HAP-1 (cell line): ENCODE measurements around the gene GPC3.
"Not testable (repeated sequence)": the region's sequence is repeated elsewhere in the genome, so short reads cannot be mapped to it uniquely, and the experiment has no call there.

ENCODE experiments used
- DNase-seq, 2 experiments: peaks; one replicate each; pipeline ENCODE4 v3.0.0-alpha.2; 2016 to 2020; ENCODE audit warnings: low spot score in 2 of 2
- H3K27me3 ChIP-seq: fragments of 250-450 bp; sonication (Bioruptor Pico); 2 replicates; pipeline ENCODE4 v1.5.1; 2020; ENCODE audit warnings: low read depth, mild to moderate bottlenecking, moderate library complexity
- H3K36me3 ChIP-seq: fragments of 250-450 bp; sonication (Bioruptor Pico); replicated peaks from 2 replicates; pipeline ENCODE4 v1.5.1; 2020; ENCODE audit warnings: mild to moderate bottlenecking
- H3K4me1 ChIP-seq: fragments of 250-450 bp; sonication (Bioruptor Pico); 2 replicates; pipeline ENCODE4 v1.5.1; 2020; ENCODE audit warnings: mild to moderate bottlenecking
- H3K4me3 ChIP-seq: fragments of 250-450 bp; sonication (Bioruptor Pico); 2 replicates; pipeline ENCODE4 v1.5.1; 2020; ENCODE audit warnings: mild to moderate bottlenecking, moderate library complexity
- H3K9me3 ChIP-seq: fragments of 250-450 bp; sonication (Bioruptor Pico); 2 replicates; pipeline ENCODE4 v1.5.1; 2020; ENCODE audit warnings: mild to moderate bottlenecking, moderate library complexity
- in situ Hi-C: fragments of 300-500 bp; cut with MboI; formaldehyde crosslinking; loops from 3 replicates; pipeline ENCODE4 v1.14.3; 2020; ENCODE audit warnings: low sequenced_read_pairs, inconsistent platforms, mixed read lengths

GPC3 gene

GRCh38 chrX:134007716-134008115 is 22.3 kb upstream of the GPC3 start:
- H3K27me3 ChIP-seq, result no peaks in the 10 kb centered on the region
- no peaks in the 10 kb centered on the region for H3K9me3 ChIP-seq
- peak in 1 of 2 experiments; percentile 54 for DNase-seq
- H3K36me3 ChIP-seq, result no peaks in the 10 kb centered on the region
- in situ Hi-C loops, result no loop called here
- peaks cover 36% of the 10 kb centered on the region for H3K4me1 ChIP-seq
- H3K4me3 ChIP-seq, result no peak overlapping the region

GRCh38 chrX:134006484-134007161 is 21.2 kb upstream of the GPC3 start:
- Histone ChIP-seq H3K27me3 (no peaks in the 10 kb centered on the region), H3K4me3 (no peak overlapping the region), H3K9me3 (no peaks in the 10 kb centered on the region), H3K36me3 (no peaks in the 10 kb centered on the region), H3K4me1 (peaks cover 47% of the 10 kb centered on the region)
- no peak for DNase-seq
- in situ Hi-C loops, result no loop called here

- in situ Hi-C loops, result no loop called here
- DNase-seq, result no peak
Measured at GRCh38 chrX:134004084-134004483, 18.7 kb upstream of the GPC3 start.

GRCh38 chrX:134002921-134003615 is 17.7 kb upstream of the GPC3 start:
- Histone ChIP-seq H3K4me3 (no peak overlapping the region), H3K9me3 (no peaks in the 10 kb centered on the region), H3K27me3 (no peaks in the 10 kb centered on the region), H3K4me1 (peaks cover 70% of the 10 kb centered on the region), H3K36me3 (no peaks in the 10 kb centered on the region)
- in situ Hi-C loops, result no loop called here
- peak; percentile 64 to 73 for DNase-seq

More at GRCh38 chrX:134004084-134004483, 18.7 kb upstream of the GPC3 start:
- Histone ChIP-seq H3K4me3 (no peak overlapping the region), H3K36me3 (no peaks in the 10 kb centered on the region), H3K4me1 (peaks cover 64% of the 10 kb centered on the region), H3K9me3 (no peaks in the 10 kb centered on the region), H3K27me3 (no peaks in the 10 kb centered on the region)

GRCh38 chrX:134000260-134001245 is 15.2 kb upstream of the GPC3 start:
- Histone ChIP-seq H3K9me3 (no peaks in the 10 kb centered on the region), H3K27me3 (no peaks in the 10 kb centered on the region), H3K4me3 (no peak overlapping the region), H3K36me3 (no peaks in the 10 kb centered on the region), H3K4me1 (peaks cover 68% of the 10 kb centered on the region)
- in situ Hi-C loops, result no loop called here
- DNase-seq, result peak; percentile 88 to 100

GRCh38 chrX:133999031-133999705 is 13.8 kb upstream of the GPC3 start:
- H3K4me1 ChIP-seq, result peaks cover 67% of the 10 kb centered on the region

GRCh38 chrX:133995759-133996158 is 10.4 kb upstream of the GPC3 start:
- H3K4me3 ChIP-seq, result no peak overlapping the region
- in situ Hi-C loops, result no loop called here
- DNase-seq, result no peak

More at GRCh38 chrX:133999031-133999705, 13.8 kb upstream of the GPC3 start:
- in situ Hi-C loops, result no loop called here
- H3K36me3 ChIP-seq, result no peaks in the 10 kb centered on the region
- H3K9me3 ChIP-seq, result no peaks in the 10 kb centered on the region
- no peaks in the 10 kb centered on the region for H3K27me3 ChIP-seq
- DNase-seq, result peak in 1 of 2 experiments; percentile 47
- H3K4me3 ChIP-seq, result no peak overlapping the region

GRCh38 chrX:133994576-133994975 is 9.2 kb upstream of the GPC3 start:
- Histone ChIP-seq H3K4me1 (peaks cover 58% of the 10 kb centered on the region), H3K9me3 (no peaks in the 10 kb centered on the region), H3K4me3 (no peak overlapping the region), H3K36me3 (no peaks in the 10 kb centered on the region), H3K27me3 (no peaks in the 10 kb centered on the region)
- no peak for DNase-seq
- in situ Hi-C loops, result no loop called here

More at GRCh38 chrX:133995759-133996158, 10.4 kb upstream of the GPC3 start:
- peaks cover 54% of the 10 kb centered on the region for H3K4me1 ChIP-seq
- H3K9me3 ChIP-seq, result no peaks in the 10 kb centered on the region
- no peaks in the 10 kb centered on the region for H3K36me3 ChIP-seq
- no peaks in the 10 kb centered on the region for H3K27me3 ChIP-seq

- in situ Hi-C loops, result no loop called here
- Histone ChIP-seq H3K9me3 (no peaks in the 10 kb centered on the region), H3K4me3 (no peak overlapping the region), H3K36me3 (no peaks in the 10 kb centered on the region), H3K4me1 (peaks cover 58% of the 10 kb centered on the region), H3K27me3 (no peaks in the 10 kb centered on the region)
- peak in 1 of 2 experiments; percentile 54 for DNase-seq
Measured at GRCh38 chrX:133992882-133993281, 7.5 kb upstream of the GPC3 start.

- no peak for DNase-seq
- Histone ChIP-seq H3K36me3 (no peaks in the 10 kb centered on the region), H3K9me3 (no peaks in the 10 kb centered on the region), H3K27me3 (no peaks in the 10 kb centered on the region), H3K4me1 (peaks cover 63% of the 10 kb centered on the region), H3K4me3 (no peak overlapping the region)
- in situ Hi-C loops, result no loop called here
Measured at GRCh38 chrX:133991814-133992213, 6.4 kb upstream of the GPC3 start.

GRCh38 chrX:133991057-133991456 is 5.7 kb upstream of the GPC3 start:
- H3K4me3 ChIP-seq, in situ Hi-C loops, H3K36me3 ChIP-seq, H3K27me3 ChIP-seq, H3K9me3 ChIP-seq, DNase-seq: not testable (repeated sequence)
- peaks cover 69% of the 10 kb centered on the region for H3K4me1 ChIP-seq

GRCh38 chrX:133989993-133990392 is 4.6 kb upstream of the GPC3 start:
- no peaks in the 10 kb centered on the region for H3K9me3 ChIP-seq
- no peaks in the 10 kb centered on the region for H3K36me3 ChIP-seq
- H3K4me3 ChIP-seq, result no peak overlapping the region
- DNase-seq, result peak; percentile 76 to 77
- no peaks in the 10 kb centered on the region for H3K27me3 ChIP-seq
- in situ Hi-C loops, result no loop called here
- H3K4me1 ChIP-seq, result peaks cover 71% of the 10 kb centered on the region

GRCh38 chrX:133989490-133989889 is 4.1 kb upstream of the GPC3 start:
- peak in 1 of 2 experiments; percentile 45 for DNase-seq
- in situ Hi-C loops, result no loop called here
- H3K36me3 ChIP-seq, result no peaks in the 10 kb centered on the region
- no peak overlapping the region for H3K4me3 ChIP-seq
- H3K27me3 ChIP-seq, result no peaks in the 10 kb centered on the region
- H3K4me1 ChIP-seq, result peaks cover 68% of the 10 kb centered on the region
- no peaks in the 10 kb centered on the region for H3K9me3 ChIP-seq
